HS-5 (cell line): ENCODE data around the gene GTPBP10.

Source experiments
- DNase-seq: peaks from one replicate; pipeline ENCODE4 v3.0.0-alpha.2; 2012; ENCODE audit warnings: low read depth

Gene GTPBP10

GRCh38 chr7:90351987-90352386 lies 5.5 kb downstream of the GTPBP10 start:
- no peak for DNase-seq

DNA sequence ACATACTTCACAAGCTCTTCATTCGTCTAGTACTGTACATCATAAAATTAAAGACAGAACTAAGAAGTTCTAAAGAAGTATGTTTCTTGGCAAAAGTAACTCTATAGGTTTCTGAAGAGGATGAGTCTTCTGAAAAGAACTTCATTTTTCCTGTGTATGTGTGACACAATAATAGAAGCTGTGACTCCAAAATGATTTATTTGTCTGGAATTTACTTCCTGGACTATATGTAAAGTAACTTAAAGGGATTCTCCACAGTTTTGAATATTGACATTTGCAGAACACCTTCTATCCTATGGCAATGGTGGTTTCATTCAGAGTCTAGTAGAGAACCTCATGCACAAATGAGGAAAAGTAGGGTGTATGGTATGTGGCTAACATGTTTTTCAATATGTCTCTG lies 36.9 kb downstream of the GTPBP10 start:
- peak; percentile 58 for DNase-seq

DNA sequence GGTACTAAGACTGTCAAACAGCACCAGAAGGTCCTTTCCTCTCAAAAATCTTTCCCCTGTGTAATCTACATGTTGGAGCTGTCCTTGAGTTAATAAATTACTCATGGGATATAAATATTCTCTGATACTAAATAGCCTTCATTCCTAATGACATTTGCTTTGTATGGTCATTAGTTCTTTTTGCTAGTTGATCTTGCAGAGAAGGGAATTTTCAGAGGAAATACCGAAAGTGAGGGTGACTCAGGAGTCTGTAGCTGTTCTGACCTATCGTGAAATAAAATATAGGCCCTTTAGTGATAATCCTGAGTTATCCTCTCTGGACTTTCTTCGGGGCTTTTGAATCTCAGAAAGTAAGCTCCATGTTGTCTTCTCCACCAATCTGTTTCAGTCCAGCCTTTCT lies 37.3 kb downstream of the GTPBP10 start:
- no peak for DNase-seq

DNA sequence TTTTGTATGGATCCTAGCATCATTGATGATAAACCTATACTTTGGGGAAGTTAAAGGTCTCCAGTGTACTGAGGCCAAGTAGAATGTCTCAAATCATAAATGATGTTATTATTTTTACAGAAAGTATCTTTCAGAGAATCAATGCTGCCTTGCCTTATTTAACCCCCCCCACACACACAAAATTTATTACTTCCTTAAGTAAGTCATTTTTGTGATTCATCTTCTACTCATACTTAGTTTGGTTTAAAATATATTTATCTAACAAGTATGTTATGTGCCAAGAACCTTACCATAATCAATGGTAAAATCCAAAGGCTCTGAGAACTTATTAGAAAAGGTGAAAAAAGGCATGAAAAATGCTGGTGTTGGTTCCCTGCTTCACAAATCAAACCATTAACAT lies 37.9 kb downstream of the GTPBP10 start:
- DNase-seq, result peak; percentile 26

GRCh38 chr7:90387470-90388240 lies 41.1 kb downstream of the GTPBP10 start:
- DNase-seq, result no peak

DNA sequence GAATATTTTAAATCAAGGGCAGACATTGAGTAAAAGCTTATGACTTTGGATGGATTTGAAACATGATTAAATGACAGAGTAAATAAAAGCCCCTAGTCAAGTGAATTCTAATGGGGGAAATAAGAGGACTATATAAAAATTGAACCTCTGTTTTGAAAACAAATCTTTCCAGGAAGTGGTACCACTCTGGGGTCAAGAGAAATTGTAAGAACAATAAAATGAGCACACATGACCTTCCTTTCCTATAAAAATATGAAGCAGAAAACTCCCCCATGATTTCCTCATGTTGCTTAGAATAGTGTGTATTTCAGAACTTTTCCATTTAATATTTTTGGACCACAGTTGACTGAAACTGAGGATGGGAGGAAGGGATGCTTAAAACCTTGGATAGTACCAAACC lies 44.4 kb downstream of the GTPBP10 start:
- no peak for DNase-seq

DNA sequence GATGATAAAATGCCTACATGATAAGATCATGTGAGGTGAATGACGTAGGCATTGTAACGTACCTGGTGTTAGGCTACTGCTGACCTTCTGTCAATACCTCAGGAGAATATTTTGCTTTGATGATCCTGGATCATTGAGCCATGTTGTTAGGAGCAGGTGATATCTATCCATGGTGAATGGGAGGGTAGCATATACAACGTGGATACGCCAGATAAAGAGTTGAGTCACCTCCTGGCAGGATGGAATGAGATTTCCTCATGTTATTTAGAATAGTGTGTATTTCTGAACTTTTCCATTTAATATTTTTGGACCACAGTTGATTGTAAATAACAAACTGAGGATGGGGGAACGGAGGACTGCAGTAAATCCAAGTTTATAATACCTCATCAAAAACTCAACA lies 45.0 kb downstream of the GTPBP10 start:
- no peak for DNase-seq

GRCh38 chr7:90396420-90396819 lies 49.9 kb downstream of the GTPBP10 start:
- DNase-seq, result no peak

DNA sequence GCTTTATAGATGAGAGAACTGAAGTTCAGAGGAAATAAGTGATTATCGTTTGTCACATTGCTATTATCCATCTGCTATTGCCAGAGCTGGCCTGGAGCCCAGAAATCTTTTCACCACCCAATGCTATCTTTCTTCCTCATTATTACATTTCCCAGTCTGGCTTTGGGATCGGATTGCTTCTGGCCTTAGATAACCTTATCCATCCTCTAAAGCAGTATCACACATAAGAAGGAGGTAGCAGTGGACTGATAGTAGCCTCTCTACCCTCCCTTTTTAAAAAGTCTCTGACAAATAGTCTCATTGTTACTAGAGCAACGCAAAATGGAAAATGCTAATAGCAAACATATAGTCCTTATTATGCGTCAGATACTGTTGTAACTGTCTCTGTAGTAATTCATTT lies 55.5 kb downstream of the GTPBP10 start:
- no peak for DNase-seq

DNA sequence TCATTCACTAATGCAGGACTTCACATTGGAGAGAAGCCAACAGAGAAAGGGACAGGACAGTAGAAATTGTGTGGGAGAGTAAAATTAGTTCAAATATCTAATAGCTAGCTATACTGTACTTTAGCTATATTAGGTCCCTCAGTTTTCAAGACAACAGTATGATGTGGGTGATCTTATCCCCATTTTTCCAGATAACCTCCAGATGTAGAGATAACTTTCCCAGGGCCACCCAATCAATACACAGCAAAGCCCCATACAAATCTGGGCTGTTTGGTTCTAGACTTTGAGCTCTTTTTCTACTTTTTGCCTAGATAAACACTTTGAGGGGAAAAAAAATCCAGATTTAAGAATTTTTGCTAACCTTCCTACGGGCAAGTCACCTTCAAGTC lies 56.3 kb downstream of the GTPBP10 start:
- DNase-seq, result no peak

DNA sequence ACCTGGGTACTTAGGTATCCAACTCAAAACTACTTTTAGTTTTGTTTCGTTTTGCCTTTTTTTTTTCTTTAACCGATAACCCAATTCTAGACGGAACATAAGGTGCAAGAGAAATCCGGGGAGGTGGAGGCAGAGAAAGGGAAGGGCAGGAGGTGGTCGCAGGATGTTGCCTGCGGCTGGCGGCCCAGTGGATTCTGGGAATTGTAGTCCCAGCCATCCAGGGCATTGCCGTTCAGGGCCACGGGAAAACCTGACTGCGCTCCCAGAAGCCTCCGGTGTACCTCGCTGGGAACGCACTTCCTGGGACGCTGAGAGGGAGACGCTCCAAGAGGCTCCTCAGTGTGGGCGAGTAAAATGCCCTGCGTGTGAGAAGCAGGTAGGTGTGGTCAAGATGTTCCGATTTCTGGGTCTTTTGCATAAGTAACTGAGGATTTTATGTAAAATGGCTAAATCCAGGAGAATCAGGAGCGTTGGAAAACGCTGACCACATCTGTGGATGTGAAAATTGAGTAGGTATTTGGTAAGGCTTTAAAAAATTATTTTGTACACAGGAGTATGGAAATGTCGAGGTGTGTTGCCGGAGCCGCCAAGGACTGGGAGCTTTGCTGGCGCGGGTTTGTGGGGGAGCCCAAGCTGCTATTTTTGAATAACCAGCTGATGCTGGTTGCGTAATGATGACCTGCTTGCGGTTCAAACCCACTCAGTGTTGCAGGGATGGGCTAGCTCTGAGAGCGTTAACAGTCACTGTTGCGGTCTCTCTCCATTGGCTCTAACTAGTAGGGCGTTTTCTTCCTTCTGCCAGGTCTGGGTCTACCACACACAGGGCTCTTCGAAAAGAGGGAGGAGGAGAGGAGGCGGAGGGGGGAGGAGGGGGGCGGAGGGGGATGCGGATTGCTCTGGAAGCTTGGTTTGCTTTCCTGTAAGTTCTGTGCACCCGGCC lies 56.9 kb downstream of the GTPBP10 start, which contains the start of gene CLDN12:
CLDN12 (plus strand) TSS at position 288 of the 940 bp plus-strand sequence. CDS start 9,216 bp downstream, outside the sequence.
- peak; percentile 78 for DNase-seq

DNA sequence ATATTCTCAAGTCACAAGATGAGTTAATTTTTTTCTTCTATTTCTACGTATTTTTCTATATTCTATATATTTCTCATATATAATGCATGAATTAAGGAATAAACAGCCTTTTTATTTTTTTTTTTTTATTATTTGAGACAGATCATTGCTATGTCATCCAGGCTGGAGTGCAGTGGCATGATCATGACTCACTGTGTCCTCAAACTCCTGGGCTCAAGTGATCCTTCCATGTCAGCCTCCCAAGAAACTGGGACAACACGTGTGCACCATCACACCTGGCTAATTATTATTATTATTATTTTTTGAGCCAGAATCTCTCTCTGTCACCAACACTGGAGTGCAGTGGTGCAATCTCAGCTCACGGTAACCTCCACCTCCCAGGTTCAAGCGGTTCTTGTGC lies 58.3 kb downstream of the GTPBP10 start:
- DNase-seq, result no peak

GRCh38 chr7:90407484-90407821 lies 60.9 kb downstream of the GTPBP10 start:
- DNase-seq, result no peak

- DNase-seq, result no peak
These were observed 61.6 kb downstream of the GTPBP10 start for GRCh38 chr7:90408142-90408541.

DNA sequence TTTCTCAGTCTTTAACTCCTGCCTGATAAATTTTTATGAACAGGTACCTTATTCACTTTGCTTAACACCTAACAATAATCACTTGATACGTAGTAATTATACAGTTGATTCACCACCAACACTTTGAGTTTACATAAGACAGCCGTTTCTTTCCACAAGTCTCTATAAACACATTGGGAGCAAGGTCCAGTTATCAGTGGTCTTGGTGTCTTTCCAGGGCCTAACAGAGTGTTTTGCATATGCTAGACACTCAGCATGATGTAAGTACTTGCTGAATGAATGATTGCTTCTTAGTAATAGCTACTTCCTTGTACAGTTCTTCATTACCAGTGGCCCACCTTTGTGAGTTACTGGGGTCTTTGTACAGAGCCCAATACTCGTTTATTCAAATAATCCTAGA lies 63.2 kb downstream of the GTPBP10 start:
- no peak for DNase-seq

GRCh38 chr7:90411510-90411909 lies 65.0 kb downstream of the GTPBP10 start:
- no peak for DNase-seq

DNA sequence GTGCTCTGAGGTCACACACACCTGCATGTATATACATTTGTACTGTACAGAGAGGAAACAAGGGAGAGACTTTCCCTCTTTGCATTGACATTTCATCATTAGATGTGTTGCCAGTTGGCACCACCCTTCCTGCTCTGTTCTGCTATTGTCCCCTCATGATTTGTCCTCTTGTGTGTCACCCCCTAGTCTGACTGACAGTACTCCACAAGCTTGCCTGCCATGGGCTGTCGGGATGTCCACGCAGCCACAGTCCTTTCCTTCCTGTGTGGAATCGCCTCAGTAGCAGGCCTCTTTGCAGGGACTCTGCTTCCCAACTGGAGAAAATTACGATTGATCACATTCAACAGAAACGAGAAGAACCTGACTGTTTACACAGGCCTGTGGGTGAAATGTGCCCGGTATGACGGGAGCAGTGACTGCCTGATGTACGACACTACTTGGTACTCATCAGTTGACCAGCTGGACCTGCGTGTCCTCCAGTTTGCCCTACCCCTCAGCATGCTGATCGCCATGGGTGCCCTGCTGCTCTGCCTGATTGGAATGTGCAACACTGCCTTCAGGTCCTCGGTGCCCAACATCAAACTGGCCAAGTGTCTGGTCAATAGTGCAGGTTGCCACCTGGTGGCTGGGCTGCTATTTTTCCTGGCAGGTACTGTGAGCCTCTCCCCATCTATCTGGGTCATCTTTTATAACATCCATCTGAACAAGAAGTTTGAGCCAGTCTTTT lies 66.1 kb downstream of the GTPBP10 start:
- no peak for DNase-seq

DNA sequence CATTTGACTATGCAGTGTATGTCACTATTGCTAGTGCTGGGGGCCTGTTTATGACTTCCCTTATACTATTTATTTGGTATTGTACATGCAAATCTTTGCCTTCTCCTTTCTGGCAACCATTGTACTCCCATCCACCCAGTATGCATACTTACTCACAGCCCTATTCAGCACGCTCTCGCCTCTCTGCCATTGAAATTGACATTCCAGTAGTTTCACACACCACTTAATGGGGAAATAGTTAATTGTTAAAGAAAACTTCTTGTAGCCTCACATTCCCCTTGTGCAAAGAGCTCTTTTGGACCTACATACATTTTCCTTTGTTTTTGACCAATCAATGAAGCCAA lies 66.6 kb downstream of the GTPBP10 start:
- no peak for DNase-seq

- DNase-seq, result no peak
These were observed 75.1 kb downstream of the GTPBP10 start for GRCh38 chr7:90421651-90422050.

DNA sequence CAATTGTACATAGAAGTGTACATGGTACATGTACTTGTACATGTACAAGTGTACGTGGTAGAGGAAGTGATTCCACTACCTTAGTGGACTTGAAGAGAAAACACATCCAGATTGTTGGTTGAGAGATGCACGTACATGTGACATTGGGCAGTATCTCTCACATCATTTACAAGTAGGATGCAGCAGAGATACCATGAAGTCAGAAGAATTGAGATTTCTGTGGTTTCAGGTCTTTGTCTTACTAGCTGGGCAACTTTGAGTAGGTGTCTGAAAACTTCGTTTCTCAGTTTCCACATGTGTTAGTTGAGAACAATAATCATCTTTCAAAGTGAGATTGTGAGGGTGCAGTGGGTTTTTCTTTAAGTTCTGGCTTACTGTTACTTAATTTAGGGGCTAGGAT lies 78.2 kb downstream of the GTPBP10 start:
- no peak for DNase-seq

DNA sequence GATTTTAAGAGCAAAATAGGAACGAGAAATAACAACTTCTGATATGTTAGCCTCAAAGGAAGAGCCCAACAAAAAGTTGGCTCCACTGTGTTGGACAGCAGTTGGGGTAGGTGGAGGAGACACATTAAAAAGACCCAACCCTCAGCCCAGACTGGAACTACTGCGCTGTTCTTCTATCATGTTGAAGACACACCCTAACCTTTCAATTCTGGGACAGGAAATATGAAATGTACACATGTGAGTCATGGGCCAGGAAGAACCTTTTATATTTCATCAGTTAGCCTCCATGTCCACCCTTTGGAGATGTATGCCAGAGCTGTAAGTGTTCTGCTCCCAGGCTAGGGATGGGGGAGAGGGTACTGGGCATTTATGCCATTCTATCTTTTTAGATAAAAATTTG lies 78.9 kb downstream of the GTPBP10 start:
- DNase-seq, result no peak

DNA sequence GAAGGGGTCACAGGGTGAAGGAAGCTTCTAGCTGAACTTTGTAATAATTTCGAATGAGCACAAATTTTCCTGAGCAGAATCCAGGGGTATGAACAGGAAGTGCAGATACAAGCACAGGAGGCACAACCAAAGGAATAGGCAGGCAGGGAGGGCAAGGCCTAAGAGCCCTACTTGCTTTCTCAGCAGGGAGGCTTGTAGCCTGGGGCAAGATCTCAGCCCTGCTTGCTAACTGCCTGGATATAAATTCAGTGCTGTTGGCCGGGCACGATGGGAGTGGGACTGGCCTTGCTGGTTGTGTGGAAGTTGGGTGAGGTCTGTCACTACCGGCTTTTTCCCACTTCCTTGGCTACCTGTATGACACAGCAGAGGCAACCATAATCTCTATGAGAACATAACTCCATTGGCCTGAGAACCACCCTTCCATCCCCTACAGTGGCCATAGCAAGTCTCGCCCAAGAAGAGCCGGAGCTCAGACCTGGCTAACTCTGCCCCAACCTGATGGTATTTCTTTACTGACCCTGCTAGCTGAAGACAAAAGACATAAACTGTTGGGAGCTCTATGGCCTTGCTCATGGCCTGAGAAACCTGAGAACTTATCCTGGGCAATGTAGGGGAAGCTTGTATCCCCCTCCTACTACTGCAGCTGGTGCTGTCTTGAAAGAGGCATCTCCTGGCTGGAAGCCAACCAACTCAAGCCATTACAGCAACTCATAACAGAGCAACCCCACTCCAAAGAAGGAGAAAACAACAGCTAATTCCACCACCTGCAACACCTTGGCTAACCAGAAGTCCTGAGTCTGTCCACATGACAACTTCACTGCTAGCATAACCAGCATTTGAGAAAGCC lies 84.3 kb downstream of the GTPBP10 start:
- no peak for DNase-seq
